Stimulated activated CD4-positive, alpha-beta T cell treated with anti-CD3 and anti-CD28 coated beads, Interleukin-2, amount 100 ng/mL, for 24 hours (primary cell): ENCODE data around the gene IGF2R.
"Not testable (repeated sequence)": the region's sequence is repeated elsewhere in the genome, so short reads cannot be mapped to it uniquely, and the experiment has no call there.

Experiments
- DNase-seq, 2 donors: peaks; one replicate each; pipeline ENCODE4 v3.0.0-alpha.2; 2020

IGF2R gene

DNA sequence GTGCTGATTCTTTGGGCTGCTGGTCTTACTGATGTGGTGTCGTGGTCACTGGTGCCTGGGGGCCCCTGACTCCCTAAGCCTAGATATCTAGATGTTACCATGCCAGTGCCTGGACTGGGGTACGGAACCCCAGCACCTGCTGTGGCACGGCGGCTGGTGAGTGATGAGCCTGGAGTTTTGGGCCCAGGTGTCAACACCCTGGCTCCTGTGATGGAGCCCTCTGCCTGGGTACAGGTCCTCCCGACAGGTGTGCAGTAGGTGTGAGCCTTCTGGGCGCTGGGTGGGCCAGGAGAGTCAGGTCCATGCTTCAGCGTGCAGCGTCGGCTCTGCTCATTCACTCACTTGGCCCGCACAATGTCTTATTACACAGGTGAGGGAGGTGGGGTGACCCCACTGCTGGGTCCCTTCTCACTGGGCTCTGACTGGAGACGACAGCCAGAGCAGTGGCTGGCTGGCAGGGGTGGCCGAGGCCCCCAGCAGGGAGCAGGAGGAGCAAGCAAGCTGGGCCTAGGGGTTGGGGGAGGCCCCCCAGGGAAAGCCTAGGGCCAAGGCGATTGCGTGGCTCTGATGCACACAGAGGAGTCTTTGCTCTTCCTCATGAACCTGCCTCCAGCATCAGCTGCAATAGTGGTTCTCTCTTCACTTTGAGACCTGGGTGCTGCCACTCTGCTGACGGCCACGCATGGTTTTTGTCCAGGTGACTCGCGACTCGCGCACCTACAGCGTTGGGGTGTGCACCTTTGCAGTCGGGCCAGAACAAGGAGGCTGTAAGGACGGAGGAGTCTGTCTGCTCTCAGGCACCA is 110.2 kb downstream of the IGF2R start:
- no peak for DNase-seq

DNA sequence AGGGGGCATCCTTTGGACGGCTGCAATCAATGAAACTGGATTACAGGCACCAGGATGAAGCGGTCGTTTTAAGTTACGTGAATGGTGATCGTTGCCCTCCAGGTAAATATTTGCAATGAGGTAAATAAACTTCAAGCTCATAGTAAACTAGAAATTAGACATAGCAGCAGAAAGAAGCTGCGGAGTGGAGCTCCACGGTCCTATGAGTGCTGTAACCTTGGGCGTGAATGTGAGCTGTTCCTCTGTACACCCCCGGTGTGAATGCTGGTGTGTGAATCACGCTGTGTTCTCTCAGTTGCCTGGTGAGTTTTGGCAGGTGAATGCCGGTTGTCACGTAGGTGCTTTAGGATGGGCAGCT is 110.8 kb downstream of the IGF2R start:
- DNase-seq: no peak

DNA sequence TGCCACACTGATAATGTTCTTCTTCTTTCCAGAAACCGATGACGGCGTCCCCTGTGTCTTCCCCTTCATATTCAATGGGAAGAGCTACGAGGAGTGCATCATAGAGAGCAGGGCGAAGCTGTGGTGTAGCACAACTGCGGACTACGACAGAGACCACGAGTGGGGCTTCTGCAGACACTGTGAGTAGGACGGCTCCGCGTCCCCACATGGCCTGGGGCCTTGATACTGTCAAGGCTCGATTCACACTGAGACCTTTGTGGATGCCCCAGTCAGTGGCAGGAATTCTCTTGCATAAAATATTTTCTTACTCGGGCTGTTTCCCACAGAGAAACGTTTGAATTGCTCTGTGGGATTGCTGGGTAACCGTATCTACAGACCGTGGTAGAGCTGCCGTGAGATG is 111.2 kb downstream of the IGF2R start:
- DNase-seq: no peak

DNA sequence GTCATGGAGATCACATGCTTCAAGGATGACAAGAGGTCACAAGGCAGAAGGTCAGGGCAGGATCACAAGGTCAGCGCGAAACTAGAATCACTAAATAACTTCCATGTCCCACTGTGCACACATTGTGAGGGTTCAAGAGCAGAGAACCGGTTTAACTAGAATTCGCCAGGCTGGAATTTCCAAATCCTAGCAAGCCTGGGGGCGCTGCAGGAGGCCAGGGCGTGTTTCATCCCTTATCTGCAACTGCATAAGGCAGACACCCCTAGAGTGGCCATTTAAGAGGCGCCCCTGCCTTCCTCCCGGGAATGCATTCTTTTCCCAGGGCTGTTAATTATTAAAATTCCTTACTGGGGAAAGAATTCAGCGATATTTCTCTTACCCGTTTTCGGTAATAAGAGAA is 112.5 kb downstream of the IGF2R start:
- no peak for DNase-seq

DNA sequence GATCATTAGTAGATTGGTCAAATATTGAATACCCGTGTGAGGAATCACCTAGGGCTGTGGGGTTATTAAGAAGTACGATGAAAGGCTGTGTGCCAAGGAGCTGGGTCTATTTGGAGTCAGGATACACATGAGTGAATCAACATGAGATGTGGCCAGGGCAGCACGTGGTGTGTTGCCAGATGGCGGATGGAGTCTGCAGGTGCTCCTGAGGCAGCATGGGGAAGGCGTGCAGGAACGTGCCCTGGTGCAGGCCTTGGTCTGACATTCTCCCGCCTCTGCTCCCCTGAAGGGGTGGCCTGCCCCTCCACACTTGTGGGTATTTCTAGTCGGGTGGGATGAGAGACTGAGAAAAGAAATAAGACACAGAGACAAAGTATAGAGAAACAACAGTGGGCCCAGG is 113.7 kb downstream of the IGF2R start:
- DNase-seq: no peak

DNA sequence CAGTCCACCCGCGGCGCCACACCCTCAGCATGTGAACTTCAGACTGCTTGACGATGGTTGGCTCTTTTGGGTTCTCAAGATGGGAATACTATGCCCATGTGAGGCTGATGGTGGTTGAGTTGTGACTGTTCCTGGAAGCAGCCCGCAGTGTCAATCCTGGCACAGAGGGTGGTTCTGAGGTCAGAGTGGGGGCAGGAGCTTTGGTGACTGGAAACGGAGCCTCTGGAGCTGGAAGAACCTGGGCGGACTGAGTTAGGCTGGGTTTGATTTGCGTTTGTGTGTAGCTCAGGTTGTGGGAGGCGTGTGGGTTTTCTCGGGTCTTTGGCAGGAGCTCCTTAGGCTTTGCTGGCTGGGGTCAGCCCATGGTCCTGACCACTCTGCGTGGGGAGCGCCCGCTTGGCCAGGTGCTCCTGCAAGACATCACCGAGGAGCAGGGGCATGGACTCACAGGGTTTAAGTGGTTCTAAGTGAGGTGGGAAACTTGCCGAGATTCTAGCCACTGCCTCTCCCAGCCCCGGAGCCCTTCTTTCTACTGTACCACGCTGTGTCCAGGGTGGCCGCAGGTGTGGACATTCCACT is 115.4 kb downstream of the IGF2R start:
- DNase-seq: no peak

DNA sequence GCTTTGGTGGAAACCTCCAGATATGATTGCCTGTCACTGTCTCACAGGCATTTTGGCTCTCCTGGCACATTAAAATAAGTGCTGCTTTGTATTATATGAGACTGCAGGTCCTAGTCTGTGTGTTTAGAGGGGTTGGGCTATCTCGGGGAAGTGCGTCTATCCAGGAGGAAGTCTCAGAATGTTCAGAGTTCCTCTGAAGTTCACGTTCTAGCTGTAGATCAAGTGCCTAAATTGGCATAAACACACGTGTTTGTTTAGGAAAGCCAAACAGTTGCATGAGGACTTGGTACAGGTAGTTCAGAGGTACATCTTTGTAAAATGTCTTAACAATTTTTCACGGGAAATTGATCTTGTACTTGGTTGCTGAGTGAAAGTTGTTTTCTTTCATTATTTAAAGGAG is 116.3 kb downstream of the IGF2R start:
- no peak for DNase-seq

DNA sequence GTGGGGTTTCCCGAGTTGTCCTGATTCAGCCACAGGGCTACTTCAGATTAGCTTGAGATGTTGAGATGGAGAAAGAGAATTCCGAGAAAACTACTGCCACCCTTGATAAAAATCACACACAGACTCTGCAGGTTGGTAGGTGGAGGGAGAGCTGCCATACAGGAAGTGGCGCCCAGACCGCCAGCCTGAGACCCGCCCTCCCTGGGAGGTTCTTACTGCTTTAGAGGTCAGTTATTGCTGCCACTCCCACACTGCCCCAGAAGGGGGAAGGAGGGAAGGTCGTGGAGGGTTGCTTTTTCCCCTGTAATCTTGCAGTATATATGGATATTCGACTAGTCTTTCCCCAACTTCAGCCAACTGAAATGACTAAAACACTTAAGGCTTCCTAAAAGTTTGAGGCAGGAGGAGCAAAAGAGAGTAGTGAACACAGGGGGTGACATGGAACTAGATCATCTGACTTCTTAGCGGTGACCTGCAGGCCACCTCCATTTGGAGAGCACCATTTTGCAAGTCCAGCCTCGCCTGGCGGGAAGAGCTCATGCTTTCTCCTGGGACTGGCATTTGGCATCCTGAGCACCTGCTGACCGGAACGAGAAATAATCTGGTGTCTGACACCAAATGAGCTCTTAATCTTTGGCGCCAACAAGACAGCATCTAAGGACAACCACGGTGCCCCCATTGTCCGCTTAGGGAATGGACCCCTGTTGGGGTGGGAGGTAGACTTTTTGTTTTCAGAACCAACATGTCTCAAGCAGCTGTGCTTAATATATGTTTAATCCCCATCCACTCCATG is 117.0 kb downstream of the IGF2R start:
- DNase-seq: no peak

DNA sequence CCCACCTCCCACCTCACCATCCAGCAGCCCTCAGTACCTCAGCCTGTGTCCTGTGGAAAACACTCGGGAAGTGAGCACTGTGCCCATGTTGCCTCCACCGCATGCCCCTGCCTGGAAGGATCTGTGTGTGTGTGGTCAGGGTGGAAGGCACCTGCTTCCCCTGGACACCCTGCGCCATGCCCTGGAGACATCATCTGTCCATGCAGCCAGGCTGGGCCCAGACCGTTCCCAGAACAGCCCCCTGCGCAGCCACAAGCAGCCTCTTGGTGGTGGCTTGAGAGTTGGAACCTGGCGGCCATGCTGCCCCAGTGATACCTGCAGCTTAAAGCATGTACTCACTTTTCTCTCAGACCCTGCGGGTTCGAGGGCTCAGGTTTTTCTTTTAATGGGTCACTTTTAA is 117.9 kb downstream of the IGF2R start:
- DNase-seq: no peak

DNA sequence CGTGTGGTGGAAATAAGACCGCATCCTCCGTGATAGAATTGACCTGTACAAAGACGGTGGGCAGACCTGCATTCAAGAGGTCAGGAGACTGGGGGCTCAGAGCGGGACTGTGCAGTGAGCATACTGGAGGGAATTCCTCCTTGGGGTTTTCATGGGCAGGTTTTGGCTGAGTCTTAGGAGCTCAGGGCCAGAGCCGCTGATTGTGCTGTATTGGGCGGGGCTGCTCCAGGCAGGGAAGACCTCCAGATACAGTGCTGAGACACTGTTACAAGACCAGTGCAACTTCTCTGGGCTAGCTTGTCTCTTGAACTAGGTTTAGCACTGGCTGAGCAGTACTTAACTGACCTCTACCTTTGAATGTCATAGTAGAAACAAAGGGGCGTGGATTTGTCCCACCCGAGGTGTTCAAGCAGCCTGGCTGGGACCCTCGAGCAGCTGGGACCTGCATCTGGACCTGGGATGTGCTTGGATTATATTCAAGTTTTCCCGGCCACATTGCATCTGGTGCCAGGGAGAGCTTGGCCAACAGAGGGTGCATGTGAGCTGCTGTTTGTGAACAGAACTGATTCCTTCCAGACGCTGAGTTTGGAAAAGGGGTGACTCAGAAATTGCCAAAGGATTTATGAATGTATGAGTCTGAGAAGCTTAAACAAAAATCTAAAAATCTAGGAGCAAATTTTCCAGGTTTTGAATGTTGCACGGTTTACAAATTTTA is 119.3 kb downstream of the IGF2R start:
- DNase-seq: no peak

DNA sequence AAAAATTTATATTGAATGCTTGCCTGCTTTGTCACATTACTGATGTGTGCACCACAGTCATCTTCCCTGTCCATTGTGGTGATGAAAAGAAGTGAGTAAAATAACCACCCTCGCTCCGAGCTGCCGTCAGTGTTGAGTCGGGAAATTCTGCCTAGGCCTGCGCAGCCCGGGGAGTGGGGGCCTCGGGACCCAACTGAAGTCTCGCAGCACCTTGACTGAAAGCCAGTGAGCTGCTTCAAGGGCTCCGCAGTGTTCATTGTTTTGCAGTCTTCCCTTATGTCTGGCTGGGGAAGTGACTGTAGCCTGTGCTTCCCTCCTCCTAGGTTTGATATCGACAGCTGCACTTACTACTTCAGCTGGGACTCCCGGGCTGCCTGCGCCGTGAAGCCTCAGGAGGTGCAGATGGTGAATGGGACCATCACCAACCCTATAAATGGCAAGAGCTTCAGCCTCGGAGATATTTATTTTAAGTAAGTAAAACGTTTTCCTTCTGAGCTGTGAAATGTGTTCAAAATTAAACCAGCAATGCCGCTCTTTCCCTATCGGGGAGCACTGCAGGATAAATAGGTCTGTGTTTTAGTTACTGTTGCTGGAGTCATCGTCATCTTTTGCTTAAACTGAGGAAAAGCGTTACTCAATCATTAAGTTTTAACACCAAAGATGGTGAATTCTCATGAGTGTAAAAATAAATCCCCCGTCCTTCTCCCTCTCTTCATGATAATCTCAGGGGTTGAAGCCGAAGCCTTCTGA is 120.1 kb downstream of the IGF2R start:
- no peak for DNase-seq

DNA sequence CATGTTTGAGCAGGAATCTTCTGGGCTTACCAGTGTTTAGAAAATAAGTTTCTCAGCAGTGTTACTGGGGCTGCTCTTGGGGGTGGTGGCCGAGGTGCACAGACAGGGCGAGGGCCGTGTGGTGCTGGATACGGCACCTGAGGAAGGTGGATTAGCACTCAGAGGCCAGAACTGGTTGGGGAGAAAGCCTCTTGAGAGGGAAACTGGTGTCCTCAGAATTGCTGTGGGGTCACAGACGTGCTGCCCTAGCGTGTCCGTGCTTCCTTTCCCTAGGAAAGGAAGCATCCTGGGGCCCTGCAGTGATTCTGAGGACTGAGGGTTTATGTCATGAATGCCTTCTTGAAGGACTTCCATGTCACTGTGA is 120.6 kb downstream of the IGF2R start:
- DNase-seq: no peak

DNA sequence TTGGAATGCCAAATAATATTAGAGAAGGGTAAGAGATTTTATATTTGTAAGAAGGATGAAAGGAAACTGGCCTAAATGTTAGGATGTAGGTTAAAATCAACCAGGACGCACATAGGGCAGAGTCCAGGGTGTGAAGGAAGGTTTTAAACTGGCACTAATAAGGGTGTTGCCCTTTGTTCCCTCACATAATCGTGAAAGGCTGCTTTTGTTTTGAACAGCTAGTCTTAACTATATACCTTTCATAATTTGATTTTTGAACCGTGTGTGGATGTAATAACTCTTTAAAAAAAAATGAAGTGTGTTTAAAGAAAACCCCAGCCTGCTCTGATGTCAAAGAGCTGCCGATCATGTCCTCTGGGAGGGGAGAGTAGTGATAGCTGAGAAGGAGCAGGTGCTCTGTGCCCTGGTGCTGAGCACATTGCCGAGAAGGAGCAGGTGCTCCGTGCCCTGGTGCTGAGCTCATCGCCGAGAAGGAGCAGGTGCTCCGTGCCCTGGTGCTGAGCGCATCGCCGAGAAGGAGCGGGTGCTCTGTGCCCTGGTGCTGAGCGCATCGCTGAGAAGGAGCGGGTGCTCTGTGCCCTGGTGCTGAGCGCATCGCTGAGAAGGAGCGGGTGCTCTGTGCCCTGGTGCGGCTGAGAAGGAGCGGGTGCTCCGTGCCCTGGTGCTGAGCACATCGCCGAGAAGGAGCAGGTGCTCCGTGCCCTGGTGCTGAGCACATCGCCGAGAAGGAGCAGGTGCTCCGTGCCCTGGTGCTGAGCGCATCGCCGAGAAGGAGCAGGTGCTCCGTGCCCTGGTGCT is 121.8 kb downstream of the IGF2R start:
- not testable (repeated sequence) for DNase-seq

DNA sequence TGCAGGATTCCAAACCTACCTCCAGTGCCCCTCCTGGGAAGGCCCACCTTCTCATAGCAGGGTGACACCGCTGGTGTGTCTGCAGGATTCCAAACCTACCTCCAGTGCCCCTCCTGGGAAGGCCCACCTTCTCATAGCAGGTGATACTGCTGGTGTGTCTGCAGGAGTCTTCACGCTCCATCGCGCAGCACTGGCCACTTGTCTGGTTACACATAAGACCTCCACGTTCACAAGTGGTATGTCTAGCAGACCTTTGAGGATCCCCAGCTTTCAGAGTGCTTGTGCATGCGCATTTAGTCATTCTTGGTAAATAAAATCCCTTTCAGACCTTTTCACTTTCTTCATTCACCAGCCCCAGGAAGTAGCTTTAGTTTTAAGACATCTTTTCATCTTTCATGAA is 123.3 kb downstream of the IGF2R start:
- DNase-seq: not testable (repeated sequence)

DNA sequence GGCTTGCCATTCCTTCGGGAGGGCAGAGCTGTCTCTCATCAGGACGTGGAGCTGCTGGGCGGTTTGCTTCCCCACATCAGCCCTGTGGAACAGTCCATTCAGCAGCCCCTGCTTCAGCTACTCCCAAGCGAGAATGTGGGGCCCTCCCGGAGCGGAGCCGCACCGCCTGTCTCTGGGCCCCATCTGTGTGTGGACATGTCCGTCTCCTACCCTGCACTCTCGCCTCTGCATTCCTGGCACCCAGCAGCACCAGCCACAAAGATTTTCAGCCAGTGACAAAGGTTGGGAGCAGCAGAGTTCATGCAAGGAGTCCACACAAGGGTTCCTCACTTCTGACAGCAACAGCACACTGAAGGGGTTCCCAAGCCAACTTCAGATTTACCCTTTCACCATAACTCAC is 123.7 kb downstream of the IGF2R start:
- no peak for DNase-seq

DNA sequence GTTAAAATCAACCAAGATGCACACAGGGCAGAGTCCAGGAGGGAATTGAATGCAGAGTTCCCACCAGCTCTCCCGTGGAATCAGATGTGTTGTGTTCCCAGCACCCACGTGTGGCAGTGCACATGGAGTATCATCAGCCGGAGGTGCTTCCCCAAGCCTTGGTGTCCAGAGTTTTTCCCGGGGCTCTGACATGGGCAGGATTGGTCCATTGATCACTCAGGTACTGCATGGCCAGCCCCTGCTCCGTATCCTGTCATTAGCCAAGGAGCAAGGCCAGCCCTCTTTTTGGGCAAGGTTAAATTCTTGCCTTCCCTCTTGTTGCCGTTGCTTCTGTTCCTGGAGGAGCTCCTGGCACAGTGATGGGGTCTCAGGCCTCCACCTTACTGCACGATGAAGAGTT is 124.2 kb downstream of the IGF2R start:
- DNase-seq: no peak

DNA sequence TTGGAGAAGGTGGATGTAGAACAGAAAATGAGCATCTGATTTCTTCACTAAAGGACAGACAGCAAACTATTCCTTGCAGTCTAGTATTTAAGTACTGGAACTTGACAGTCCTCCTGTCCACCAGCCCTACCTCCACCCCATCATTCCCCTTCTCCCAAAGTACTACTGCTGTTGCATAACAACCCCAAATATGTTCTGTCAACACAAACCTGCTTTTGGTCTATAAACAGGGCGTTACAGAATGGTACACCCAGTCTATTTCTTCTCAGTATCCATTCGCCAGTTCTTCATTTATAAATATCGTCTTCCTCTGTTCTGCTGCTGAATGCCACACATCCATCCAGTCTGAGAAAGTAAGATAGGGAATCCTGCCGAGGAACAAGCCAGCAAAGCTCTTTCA is 125.1 kb downstream of the IGF2R start:
- no peak for DNase-seq

DNA sequence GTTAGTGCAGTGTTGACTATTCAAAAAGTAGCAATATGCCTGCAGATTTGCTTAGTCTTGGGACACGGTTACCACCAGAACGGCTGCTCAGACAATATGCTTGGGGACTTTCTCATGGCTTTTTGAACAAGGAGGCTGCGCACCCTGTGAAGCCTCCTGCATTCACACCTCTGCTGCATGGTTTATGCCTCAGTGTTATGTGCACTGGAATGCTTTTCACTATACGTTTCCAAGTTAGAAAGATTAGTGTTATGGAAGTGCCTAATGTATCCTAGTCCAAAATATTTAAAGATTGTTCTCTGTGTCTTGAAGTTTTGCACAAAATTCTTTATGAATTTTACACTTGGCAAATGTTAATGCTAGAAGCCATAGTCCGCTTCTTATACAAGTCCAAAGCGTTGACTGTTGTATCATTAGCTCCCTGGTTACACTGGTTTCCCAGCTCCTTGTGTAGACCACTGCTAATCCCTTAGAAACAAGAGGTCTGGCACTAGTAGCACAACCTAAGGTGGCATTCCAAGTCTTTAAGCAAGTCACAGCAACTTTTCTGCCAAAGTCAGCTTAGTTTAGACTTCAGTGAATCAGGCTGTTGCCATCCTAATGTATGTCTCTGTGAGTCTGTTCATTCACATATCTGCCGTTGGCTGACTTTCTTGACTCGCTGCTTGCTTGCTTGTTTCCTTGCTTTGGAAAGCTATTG is 126.4 kb downstream of the IGF2R start:
- DNase-seq: no peak

DNA sequence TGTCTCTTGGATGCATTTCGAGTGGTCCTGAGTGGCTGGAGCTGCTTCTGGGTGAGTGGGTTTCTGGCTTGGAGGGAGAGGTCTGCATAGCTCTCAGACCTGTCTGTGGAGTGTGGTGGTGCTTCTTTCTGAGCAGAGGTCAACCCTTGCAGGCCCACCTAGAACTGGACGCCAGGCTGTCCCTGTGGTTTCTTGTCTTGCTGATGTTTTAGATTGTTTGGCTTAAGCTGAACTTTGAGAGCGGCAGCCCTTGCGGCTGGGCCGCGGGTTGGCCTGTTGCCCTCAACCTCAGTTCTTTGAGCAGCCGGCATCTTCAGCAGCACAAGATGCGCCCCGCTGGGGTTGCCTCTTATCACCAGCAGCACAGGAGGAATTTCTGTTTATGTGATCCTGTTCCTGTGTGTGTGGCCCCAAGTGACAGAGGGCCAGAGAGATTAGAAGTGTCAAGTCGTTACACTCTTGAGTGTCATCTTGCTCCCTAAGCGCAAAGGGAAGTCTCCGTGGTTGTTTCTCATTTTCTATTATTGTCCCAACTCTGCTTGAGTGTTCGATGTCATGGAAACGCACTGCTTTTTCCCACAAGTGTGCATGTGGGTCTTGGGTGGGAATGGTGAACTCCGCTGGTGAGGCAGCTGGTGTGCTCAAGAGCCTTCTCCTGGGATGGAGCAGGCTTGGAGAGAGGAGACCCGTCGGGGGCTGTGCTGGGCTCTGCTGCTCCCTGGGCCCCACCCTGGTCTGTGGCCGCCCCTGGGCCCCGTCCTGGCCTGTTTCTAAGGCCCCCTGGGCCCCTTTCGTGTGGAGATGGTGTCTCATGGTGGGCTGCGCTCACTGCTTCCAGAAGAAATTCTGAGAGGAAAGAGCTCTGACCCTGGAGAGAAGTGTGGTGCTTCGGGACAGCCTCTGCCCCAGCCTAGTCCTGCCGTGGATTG is 132.7 kb downstream of the IGF2R start:
- no peak for DNase-seq

DNA sequence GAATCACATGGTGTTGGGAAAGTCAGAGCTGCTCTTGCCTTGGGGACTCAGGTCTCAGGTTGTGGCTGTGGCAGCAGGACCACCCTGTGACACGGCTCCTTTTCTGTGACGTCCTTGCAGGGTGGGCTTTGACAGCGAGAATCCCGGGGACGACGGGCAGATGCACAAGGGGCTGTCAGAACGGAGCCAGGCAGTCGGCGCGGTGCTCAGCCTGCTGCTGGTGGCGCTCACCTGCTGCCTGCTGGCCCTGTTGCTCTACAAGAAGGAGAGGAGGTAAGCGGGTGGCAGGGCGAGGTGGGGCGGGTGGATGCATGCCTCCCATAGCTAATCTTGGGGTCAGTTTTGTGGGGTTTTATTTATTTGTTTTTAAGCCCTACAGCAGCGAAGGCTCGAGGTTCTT is 133.5 kb downstream of the IGF2R start:
- no peak for DNase-seq
